ENCODE measurements around the gene KCNJ14.

Gene KCNJ14

GRCh38 chr19:48436586-48436985 lies 18.8 kb upstream of the KCNJ14 start:
- TF ChIP-seq JUND (IDR thresholded peaks at IDR 0.05; ENCODE audit: low read depth): no peak
- in situ Hi-C loops (cut with HindIII; ENCODE audit: low pct_unique_long_range_greater_than_20kb, low sequenced_read_pairs): no loop called here
- no peak for DNase-seq (ENCODE audit: low read depth in 1 of 2, low spot score in 1 of 2)

- in situ Hi-C loops (cut with HindIII; ENCODE audit: low pct_unique_long_range_greater_than_20kb, low sequenced_read_pairs): no loop called here
- no peak for DNase-seq (ENCODE audit: low read depth in 1 of 2, low spot score in 1 of 2)
- TF ChIP-seq JUND (IDR thresholded peaks at IDR 0.05; ENCODE audit: low read depth): no peak
Observed at GRCh38 chr19:48441360-48442050, 13.9 kb upstream of the KCNJ14 start.

GRCh38 chr19:48442116-48443035 lies 13.0 kb upstream of the KCNJ14 start:
- in situ Hi-C loops (cut with HindIII; ENCODE audit: low pct_unique_long_range_greater_than_20kb, low sequenced_read_pairs): no loop called here
- no peak for TF ChIP-seq JUND (IDR thresholded peaks at IDR 0.05; ENCODE audit: low read depth)
- DNase-seq (ENCODE audit: low read depth in 1 of 2, low spot score in 1 of 2): no peak

GRCh38 chr19:48443256-48443655 lies 12.1 kb upstream of the KCNJ14 start:
- in situ Hi-C loops (cut with HindIII; ENCODE audit: low pct_unique_long_range_greater_than_20kb, low sequenced_read_pairs): no loop called here
- TF ChIP-seq JUND (IDR thresholded peaks at IDR 0.05; ENCODE audit: low read depth): no peak
- no peak for DNase-seq (ENCODE audit: low read depth in 1 of 2, low spot score in 1 of 2)

GRCh38 chr19:48443731-48444128 lies 11.6 kb upstream of the KCNJ14 start:
- in situ Hi-C loops (cut with HindIII; ENCODE audit: low pct_unique_long_range_greater_than_20kb, low sequenced_read_pairs): no loop called here
- DNase-seq (ENCODE audit: low read depth in 1 of 2, low spot score in 1 of 2): no peak
- TF ChIP-seq JUND (IDR thresholded peaks at IDR 0.05; ENCODE audit: low read depth): no peak

- DNase-seq (ENCODE audit: low read depth in 1 of 2, low spot score in 1 of 2): peak in 1 of 2 experiments; percentile 79
- in situ Hi-C loops (cut with HindIII; ENCODE audit: low pct_unique_long_range_greater_than_20kb, low sequenced_read_pairs): no loop called here
- no peak for TF ChIP-seq JUND (IDR thresholded peaks at IDR 0.05; ENCODE audit: low read depth)
Observed at GRCh38 chr19:48444129-48444935, 11.0 kb upstream of the KCNJ14 start.

GRCh38 chr19:48444936-48445200 lies 10.5 kb upstream of the KCNJ14 start:
- in situ Hi-C loops (cut with HindIII; ENCODE audit: low pct_unique_long_range_greater_than_20kb, low sequenced_read_pairs): no loop called here
- no peak for TF ChIP-seq JUND (IDR thresholded peaks at IDR 0.05; ENCODE audit: low read depth)
- no peak for DNase-seq (ENCODE audit: low read depth in 1 of 2, low spot score in 1 of 2)

GRCh38 chr19:48445256-48445605 lies 10.1 kb upstream of the KCNJ14 start:
- no peak for TF ChIP-seq JUND (IDR thresholded peaks at IDR 0.05; ENCODE audit: low read depth)
- in situ Hi-C loops (cut with HindIII; ENCODE audit: low pct_unique_long_range_greater_than_20kb, low sequenced_read_pairs): no loop called here
- peak in 1 of 2 experiments; percentile 96 for DNase-seq (ENCODE audit: low read depth in 1 of 2, low spot score in 1 of 2)

- TF ChIP-seq JUND (IDR thresholded peaks at IDR 0.05; ENCODE audit: low read depth): no peak
- in situ Hi-C loops (cut with HindIII; ENCODE audit: low pct_unique_long_range_greater_than_20kb, low sequenced_read_pairs): no loop called here
- peak; percentile 96 to 98 for DNase-seq (ENCODE audit: low read depth in 1 of 2, low spot score in 1 of 2)
Observed at GRCh38 chr19:48445606-48446481, 9.5 kb upstream of the KCNJ14 start, which contains the start of gene GRWD1. GRWD1 (plus strand) TSS chr19:48445983; CDS start chr19:48446006, 23 bp downstream.

- DNase-seq (ENCODE audit: low read depth in 1 of 2, low spot score in 1 of 2): no peak
- TF ChIP-seq JUND (IDR thresholded peaks at IDR 0.05; ENCODE audit: low read depth): no peak
- in situ Hi-C loops (cut with HindIII; ENCODE audit: low pct_unique_long_range_greater_than_20kb, low sequenced_read_pairs): no loop called here
Observed at GRCh38 chr19:48446579-48446978, 8.8 kb upstream of the KCNJ14 start.

- in situ Hi-C loops (cut with HindIII; ENCODE audit: low pct_unique_long_range_greater_than_20kb, low sequenced_read_pairs): no loop called here
- TF ChIP-seq JUND (IDR thresholded peaks at IDR 0.05; ENCODE audit: low read depth): no peak
- DNase-seq (ENCODE audit: low read depth in 1 of 2, low spot score in 1 of 2): no peak
Observed at GRCh38 chr19:48448563-48448962, 6.8 kb upstream of the KCNJ14 start.

- no peak for TF ChIP-seq JUND (IDR thresholded peaks at IDR 0.05; ENCODE audit: low read depth)
- DNase-seq (ENCODE audit: low read depth in 1 of 2, low spot score in 1 of 2): no peak
- in situ Hi-C loops (cut with HindIII; ENCODE audit: low pct_unique_long_range_greater_than_20kb, low sequenced_read_pairs): no loop called here
Observed at GRCh38 chr19:48450441-48450840, 4.9 kb upstream of the KCNJ14 start.

All from T47D (cell line).